Neuronal stem cell (in vitro differentiated cells): ENCODE results near the gene BAX.
"Not testable (repeated sequence)": the region's sequence is repeated elsewhere in the genome, so short reads cannot be mapped to it uniquely, and the experiment has no call there.

ENCODE experiments used
- DNase-seq: peaks from one replicate; pipeline ENCODE4 v3.0.0-alpha.2; 2013; ENCODE audit warnings: low spot score
- H2AFZ ChIP-seq: one replicate; pipeline ENCODE4 v1.6.1; 2013; ENCODE audit warnings: mild to moderate bottlenecking, low read length, inconsistent platforms
- H2AK5ac ChIP-seq: 2 replicates; pipeline ENCODE4 v1.6.1; 2013; ENCODE audit warnings: low read depth, mild to moderate bottlenecking, inconsistent platforms, low read length, moderate library complexity, mixed read lengths
- H2BK120ac ChIP-seq: 2 replicates; pipeline ENCODE4 v1.6.1; 2013; ENCODE audit warnings: low read depth, mild to moderate bottlenecking, inconsistent platforms, low read length, moderate library complexity, mixed read lengths
- H2BK12ac ChIP-seq: one replicate; pipeline ENCODE4 v1.6.1; 2013; ENCODE audit warnings: low read length, inconsistent platforms
- H2BK15ac ChIP-seq: 2 replicates; pipeline ENCODE4 v1.6.1; 2013; ENCODE audit warnings: mild to moderate bottlenecking, low read length, inconsistent platforms, mixed read lengths
- H2BK5ac ChIP-seq: one replicate; pipeline ENCODE4 v1.6.1; 2013; ENCODE audit warnings: inconsistent platforms, mild to moderate bottlenecking, low read length, moderate library complexity
- H3K14ac ChIP-seq: one replicate; pipeline ENCODE4 v1.6.1; 2013; ENCODE audit warnings: low read length, inconsistent platforms
- H3K18ac ChIP-seq: 2 replicates; pipeline ENCODE4 v1.6.1; 2013; ENCODE audit warnings: low read length, inconsistent platforms
- H3K23ac ChIP-seq: 2 replicates; pipeline ENCODE4 v1.6.1; 2013; ENCODE audit warnings: low read depth, mild to moderate bottlenecking, mixed read lengths, low read length, inconsistent platforms; ENCODE audit not compliant: poor library complexity
- H3K27ac ChIP-seq: replicated peaks from 3 replicates; pipeline ENCODE4 v1.5.1; 2013; ENCODE audit warnings: low read length, inconsistent platforms
- H3K27me3 ChIP-seq, 3 experiments: 2 replicates each; pipeline ENCODE4 v1.6.1; 2013; ENCODE audit warnings: low read length in 3 of 3, mild to moderate bottlenecking in 2 of 3, inconsistent platforms in 1 of 3, low read depth in 1 of 3, mixed read lengths in 1 of 3, moderate library complexity in 1 of 3; ENCODE audit not compliant: control insufficient read depth in 3 of 3, insufficient read depth in 3 of 3
- H3K36me3 ChIP-seq, 2 donors: replicated peaks in 1 of 2; 2 replicates each; pipeline ENCODE4 v1.6.1; 2013; ENCODE audit warnings: low read length in 2 of 2; ENCODE audit not compliant: control insufficient read depth in 2 of 2, insufficient read depth in 2 of 2
- H3K4ac ChIP-seq: 2 replicates; pipeline ENCODE4 v1.6.1; 2013; ENCODE audit warnings: inconsistent platforms, mild to moderate bottlenecking, low read length, moderate library complexity
- H3K4me1 ChIP-seq, 2 donors: 1 replicate in 1 of 2; 2 replicates in 1 of 2; pipeline ENCODE4 v1.6.1; 2013; ENCODE audit warnings: low read length in 2 of 2, low read depth in 1 of 2; ENCODE audit not compliant: control insufficient read depth in 2 of 2, insufficient read depth in 1 of 2
- H3K4me2 ChIP-seq: one replicate; pipeline ENCODE4 v1.6.1; 2013; ENCODE audit warnings: mild to moderate bottlenecking, low read length, inconsistent platforms; ENCODE audit not compliant: insufficient read depth, poor library complexity, severe bottlenecking
- H3K4me3 ChIP-seq, 2 donors: 2 replicates each; pipeline ENCODE4 v1.5.1; 2013; ENCODE audit warnings: low read length in 2 of 2, mild to moderate bottlenecking in 2 of 2, inconsistent platforms in 1 of 2, moderate library complexity in 1 of 2
- H3K79me1 ChIP-seq: one replicate; pipeline ENCODE4 v1.6.1; 2013; ENCODE audit warnings: low read depth, mild to moderate bottlenecking, inconsistent platforms, low read length, moderate library complexity
- H3K9ac ChIP-seq: one replicate; pipeline ENCODE4 v1.6.1; 2013; ENCODE audit warnings: mild to moderate bottlenecking, low read depth, low read length, inconsistent platforms; ENCODE audit not compliant: poor library complexity
- H3K9me3 ChIP-seq, 2 donors: replicated peaks in 1 of 2; 2 replicates each; pipeline versions ENCODE3 to v1.6.1; 2013; ENCODE audit warnings: low read length in 2 of 2, mild to moderate bottlenecking in 2 of 2, inconsistent platforms in 1 of 2, low read depth in 1 of 2, mixed read lengths in 1 of 2, moderate library complexity in 1 of 2; ENCODE audit not compliant: control insufficient read depth in 2 of 2, insufficient read depth in 1 of 2
- H4K8ac ChIP-seq: one replicate; pipeline ENCODE4 v1.6.1; 2013; ENCODE audit warnings: low read depth, mild to moderate bottlenecking, inconsistent platforms, low read length, moderate library complexity
- H4K91ac ChIP-seq: one replicate; pipeline ENCODE4 v1.6.1; 2013; ENCODE audit warnings: low read length, low read depth, mild to moderate bottlenecking, inconsistent platforms; ENCODE audit not compliant: poor library complexity
- WGBS, 2 donors: extraction: QIAGEN DNeasy Blood & Tissue Kit; methylation state at CpG; one replicate each; pipeline ENCODE4 v1.1.7; 2013; ENCODE audit warnings: missing lambda C conversion rate in 2 of 2, mixed read lengths in 1 of 2; ENCODE audit not compliant: insufficient read length in 2 of 2, insufficient replicate concordance in 1 of 2; ENCODE audit errors: extremely low coverage in 2 of 2; 5-methylcytosine and 5-hydroxymethylcytosine counted together

Gene BAX

DNA sequence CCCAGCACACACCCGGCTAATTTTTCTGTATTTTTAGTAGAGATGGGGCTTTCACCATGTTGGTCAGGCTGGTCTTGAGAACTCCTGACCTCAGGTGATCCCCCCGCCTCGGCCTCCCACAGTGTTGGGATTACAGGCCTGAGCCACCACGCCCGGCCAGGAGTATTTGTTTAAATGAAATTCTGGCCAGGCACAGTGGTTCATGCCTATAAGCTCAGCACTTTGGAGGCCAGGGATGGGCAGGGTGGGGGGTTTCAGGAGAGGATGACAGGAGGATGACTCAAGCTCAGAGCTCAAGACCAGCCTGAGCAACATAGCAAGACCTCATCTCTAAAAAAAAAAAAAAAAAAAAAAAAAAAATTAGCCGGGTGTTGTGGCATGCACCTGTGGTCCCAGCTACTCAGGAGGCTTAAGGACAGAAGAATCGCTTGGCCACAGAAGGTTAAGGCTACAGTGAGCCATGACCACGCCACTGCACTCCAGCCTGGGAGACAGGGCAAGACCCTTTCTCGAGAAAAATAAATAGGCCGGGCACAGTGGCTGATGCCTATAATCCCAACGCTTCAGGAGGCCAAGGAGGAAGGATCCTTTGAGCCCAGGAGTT, 29.3 kb upstream of the BAX start:
- Histone ChIP-seq H3K36me3 (peaks cover 13 to 28% of the 10 kb centered on the region in 2 donors), H3K14ac (no peak overlapping the region), H2AFZ (no peak overlapping the region), H3K27ac (no peak overlapping the region), H3K79me1 (peaks cover 3% of the 10 kb centered on the region), H3K9me3 (no peaks in the 10 kb centered on the region), H3K27me3 (no peaks in the 10 kb centered on the region), H3K4me2 (no peak overlapping the region), H2BK12ac (no peak overlapping the region), H4K8ac (no peak overlapping the region), H2BK5ac (no peak overlapping the region), H3K9ac (no peak overlapping the region), H4K91ac (no peak overlapping the region), H2BK15ac (no peak overlapping the region), H3K4ac (no peak overlapping the region), H3K18ac (no peak overlapping the region), H3K4me3 (no peak overlapping the region), H3K4me1 (no peaks in the 10 kb centered on the region), H3K23ac (no peak overlapping the region), H2BK120ac (no peak overlapping the region), H2AK5ac (no peak overlapping the region)
- no peak for DNase-seq
- no CpG with 5 or more reads among the region's 11 CpGs for WGBS, 2 donors

DNA sequence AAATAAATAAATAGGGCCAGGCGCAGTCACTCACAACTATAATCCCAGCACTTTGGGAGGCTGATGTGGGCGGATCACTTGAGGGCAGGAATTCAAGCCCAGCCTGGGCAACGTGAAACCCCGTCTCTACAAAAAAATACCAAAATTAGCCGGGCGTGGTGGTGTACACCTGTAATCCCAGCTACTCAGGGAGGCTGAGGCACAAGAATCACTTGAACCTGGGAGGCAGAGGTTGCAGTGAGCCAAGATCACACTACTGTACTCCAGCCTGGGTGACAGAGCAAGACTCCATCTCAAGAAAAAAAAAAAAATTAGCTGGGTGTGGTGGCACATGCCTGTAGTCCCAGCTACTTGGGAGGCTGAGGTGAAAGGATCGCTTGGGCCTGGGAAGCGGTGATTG, 28.8 kb upstream of the BAX start:
- not testable (repeated sequence) for H2BK15ac ChIP-seq, H3K23ac ChIP-seq, H3K4me2 ChIP-seq, H3K9ac ChIP-seq, H2BK120ac ChIP-seq, H3K18ac ChIP-seq, H2AFZ ChIP-seq, H2BK5ac ChIP-seq, H3K9me3 ChIP-seq, H4K91ac ChIP-seq, H3K4me1 ChIP-seq, H2BK12ac ChIP-seq, H3K14ac ChIP-seq, H3K27ac ChIP-seq, H3K4me3 ChIP-seq, DNase-seq, H2AK5ac ChIP-seq, H3K4ac ChIP-seq, H3K27me3 ChIP-seq, H3K79me1 ChIP-seq
- Histone ChIP-seq H3K36me3 (peaks cover 12 to 22% of the 10 kb centered on the region in 2 donors), H4K8ac (peak overlapping the region; percentile 72)
- WGBS, 2 donors: no CpG with 5 or more reads among the region's 8 CpGs

DNA sequence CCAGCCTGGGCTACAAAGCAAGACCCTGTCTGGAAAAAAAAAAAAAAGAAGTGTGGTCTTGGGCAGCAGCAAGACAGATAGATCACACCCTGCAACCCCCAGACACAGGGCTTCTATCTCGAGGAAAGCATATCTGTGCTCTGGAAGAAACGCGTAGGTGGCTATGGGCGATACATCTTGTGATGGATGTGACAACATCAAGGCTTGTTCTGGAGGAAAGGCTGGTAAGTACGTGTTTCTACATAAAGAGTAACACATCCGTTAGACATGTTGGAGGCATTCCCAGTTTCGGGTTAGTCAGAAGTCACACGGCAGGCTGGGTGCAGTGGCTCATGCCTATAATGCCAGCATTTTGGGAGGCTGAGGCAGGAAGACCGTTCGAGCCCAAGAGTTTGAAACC, 27.8 kb upstream of the BAX start:
- Histone ChIP-seq H3K27ac (no peak overlapping the region), H3K4me3 (no peak overlapping the region), H3K23ac (no peak overlapping the region), H3K9me3 (no peaks in the 10 kb centered on the region), H2BK120ac (no peak overlapping the region), H3K79me1 (peaks cover 3% of the 10 kb centered on the region), H2BK12ac (no peak overlapping the region), H2BK5ac (no peak overlapping the region), H2AFZ (no peak overlapping the region), H2AK5ac (no peak overlapping the region), H3K36me3 (peaks cover 7 to 13% of the 10 kb centered on the region in 2 donors), H3K4ac (no peak overlapping the region), H3K9ac (no peak overlapping the region), H3K27me3 (peaks cover 0 to 2% (median 0%) of the 10 kb centered on the region in 3 experiments), H3K14ac (no peak overlapping the region), H4K91ac (no peak overlapping the region), H3K4me1 (no peaks in the 10 kb centered on the region), H4K8ac (no peak overlapping the region), H3K18ac (no peak overlapping the region), H2BK15ac (no peak overlapping the region), H3K4me2 (no peak overlapping the region)
- DNase-seq: no peak
- no CpG with 5 or more reads among the region's 10 CpGs for WGBS, 2 donors

DNA sequence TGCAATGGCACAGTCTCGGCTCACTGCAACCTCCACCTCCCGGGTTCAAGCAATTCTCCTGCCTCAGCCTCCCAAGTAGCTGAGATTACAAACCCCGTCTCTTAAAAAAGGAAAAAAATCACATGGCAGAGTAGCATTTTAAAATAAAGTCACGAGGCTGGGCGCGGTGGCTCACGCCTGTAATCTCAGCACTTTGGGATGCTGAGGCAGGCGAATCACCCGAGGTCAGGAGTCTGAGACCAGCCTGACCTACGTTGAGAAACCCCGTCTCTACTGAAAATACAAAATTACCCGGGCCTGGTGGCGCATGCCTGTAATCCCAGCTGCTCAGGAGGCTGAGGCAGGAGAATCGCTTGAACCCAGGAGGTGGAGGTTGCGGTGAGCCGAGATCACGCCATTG, 27.0 kb upstream of the BAX start:
- H4K8ac ChIP-seq, H3K4me1 ChIP-seq, H2BK12ac ChIP-seq, H3K27ac ChIP-seq, H3K23ac ChIP-seq, H3K9me3 ChIP-seq, H3K79me1 ChIP-seq, H3K9ac ChIP-seq, H3K36me3 ChIP-seq, H3K14ac ChIP-seq, H2BK15ac ChIP-seq, H2AK5ac ChIP-seq, H3K4me2 ChIP-seq, H2AFZ ChIP-seq, H3K18ac ChIP-seq, H2BK5ac ChIP-seq, H3K4me3 ChIP-seq, H3K4ac ChIP-seq, H3K27me3 ChIP-seq, H4K91ac ChIP-seq, DNase-seq, H2BK120ac ChIP-seq: not testable (repeated sequence)
- WGBS, 2 donors: no CpG with 5 or more reads among the region's 17 CpGs
